ENCODE data around the gene CEBPG. TPM values are rescaled to one million over a fixed set of nuclear protein-coding genes. Genes with fewer than 3 reads are reported as not detected.
A peak's percentile ranks its signal among the peaks of the same experiment; 100 is the strongest.

Gene CEBPG
- total RNA-seq, 4 donors from 2014 or later: 22.4 to 66.7 (median 46.9) TPM

DNA sequence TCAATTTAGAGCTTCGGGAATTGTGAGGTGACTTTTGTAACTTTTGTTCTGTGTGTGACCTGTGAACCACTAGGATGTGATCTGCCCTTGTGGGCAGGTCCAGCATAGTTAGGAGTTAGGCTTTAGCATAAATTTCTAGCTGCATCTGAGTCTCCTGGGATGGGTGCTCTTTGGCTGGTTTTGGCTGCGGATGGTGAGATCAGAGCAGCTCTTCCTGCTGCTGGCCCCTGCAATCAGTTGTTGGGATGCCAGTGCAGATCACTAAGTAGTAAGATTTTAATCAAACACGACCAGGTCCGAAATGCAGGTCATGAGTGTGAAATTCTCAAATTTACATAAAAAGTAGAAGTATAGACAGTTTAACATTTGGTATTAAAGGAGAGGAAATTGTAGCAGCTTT is 8.5 kb downstream of the CEBPG start:
- H3K36me3 ChIP-seq: peaks cover 0 to 4% (median 0%) of the 10 kb centered on the region in 4 donors
- H3K4me3 ChIP-seq: no peak overlapping the region
- intact Hi-C loops (cut with DNase I; ENCODE audit: low total_unique reads): no loop called here
- no peak overlapping the region for H3K27ac ChIP-seq
- H3K4me1 ChIP-seq: peaks cover 8 to 22% (median 13%) of the 10 kb centered on the region in 4 donors
- no peak for DNase-seq
- TF ChIP-seq POLR2A (IDR thresholded peaks at IDR 0.05) (no peak), POLR2AphosphoS5 (IDR thresholded peaks at IDR 0.05) (no peak), EP300 (IDR thresholded peaks at IDR 0.05; ENCODE audit: low read depth) (no peak)
- TF ChIP-seq, protein P1, sequence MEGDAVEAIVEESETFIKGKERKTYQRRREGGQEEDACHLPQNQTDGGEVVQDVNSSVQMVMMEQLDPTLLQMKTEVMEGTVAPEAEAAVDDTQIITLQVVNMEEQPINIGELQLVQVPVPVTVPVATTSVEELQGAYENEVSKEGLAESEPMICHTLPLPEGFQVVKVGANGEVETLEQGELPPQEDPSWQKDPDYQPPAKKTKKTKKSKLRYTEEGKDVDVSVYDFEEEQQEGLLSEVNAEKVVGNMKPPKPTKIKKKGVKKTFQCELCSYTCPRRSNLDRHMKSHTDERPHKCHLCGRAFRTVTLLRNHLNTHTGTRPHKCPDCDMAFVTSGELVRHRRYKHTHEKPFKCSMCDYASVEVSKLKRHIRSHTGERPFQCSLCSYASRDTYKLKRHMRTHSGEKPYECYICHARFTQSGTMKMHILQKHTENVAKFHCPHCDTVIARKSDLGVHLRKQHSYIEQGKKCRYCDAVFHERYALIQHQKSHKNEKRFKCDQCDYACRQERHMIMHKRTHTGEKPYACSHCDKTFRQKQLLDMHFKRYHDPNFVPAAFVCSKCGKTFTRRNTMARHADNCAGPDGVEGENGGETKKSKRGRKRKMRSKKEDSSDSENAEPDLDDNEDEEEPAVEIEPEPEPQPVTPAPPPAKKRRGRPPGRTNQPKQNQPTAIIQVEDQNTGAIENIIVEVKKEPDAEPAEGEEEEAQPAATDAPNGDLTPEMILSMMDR (IDR thresholded peaks at IDR 0.05): no peak
- no peaks in the 10 kb centered on the region for H3K9me3 ChIP-seq
- in situ Hi-C loops (cut with MboI; ENCODE audit: low pct_ligation_motif_present in 1 of 4, low pct_unique_long_range_greater_than_20kb in 1 of 4, low sequenced_read_pairs in 3 of 4): no loop called here
- 80 to 100% methylated on average over 1 to 4 of the region's 4 CpGs for WGBS, 2 donors (ENCODE audit: low coverage in 1 of 2)
- H3K27me3 ChIP-seq: no peaks in the 10 kb centered on the region

DNA sequence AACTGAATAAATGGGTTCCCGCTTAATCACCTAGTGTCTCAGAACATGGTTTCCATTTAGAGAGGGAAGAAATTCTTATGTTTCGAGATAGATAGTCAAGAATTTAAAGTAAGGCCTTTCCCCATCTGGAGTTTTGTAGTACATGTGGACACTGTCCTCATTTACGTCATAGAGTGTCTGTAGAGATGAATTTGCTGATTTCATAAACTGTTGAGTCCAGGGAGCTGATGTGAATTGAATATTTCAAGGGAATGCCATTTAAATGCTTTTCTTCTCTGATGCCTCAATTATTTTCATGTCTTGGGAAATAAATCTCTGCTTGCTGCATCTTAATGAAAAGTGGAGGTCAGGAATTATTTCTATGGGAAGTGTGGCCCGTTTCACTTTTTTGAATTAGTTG is 9.5 kb downstream of the CEBPG start:
- WGBS, 2 donors (ENCODE audit: low coverage in 1 of 2): 84 to 91% methylated on average over 4 of the region's 4 CpGs
- no peak overlapping the region for H3K4me3 ChIP-seq
- peaks cover 0 to 4% (median 0%) of the 10 kb centered on the region in 4 donors for H3K36me3 ChIP-seq
- TF ChIP-seq EP300 (IDR thresholded peaks at IDR 0.05; ENCODE audit: low read depth) (no peak), POLR2A (IDR thresholded peaks at IDR 0.05) (no peak), POLR2AphosphoS5 (IDR thresholded peaks at IDR 0.05) (no peak)
- TF ChIP-seq, protein P1 (IDR thresholded peaks at IDR 0.05): no peak
- intact Hi-C loops (cut with DNase I; ENCODE audit: low total_unique reads) (no loop called here), in situ Hi-C loops (cut with MboI; ENCODE audit: low pct_ligation_motif_present in 1 of 4, low pct_unique_long_range_greater_than_20kb in 1 of 4, low sequenced_read_pairs in 3 of 4) (no loop called here)
- no peaks in the 10 kb centered on the region for H3K27me3 ChIP-seq
- no peak for DNase-seq
- no peak overlapping the region for H3K27ac ChIP-seq
- peaks cover 0 to 12% (median 5%) of the 10 kb centered on the region in 4 donors for H3K4me1 ChIP-seq
- no peaks in the 10 kb centered on the region for H3K9me3 ChIP-seq

DNA sequence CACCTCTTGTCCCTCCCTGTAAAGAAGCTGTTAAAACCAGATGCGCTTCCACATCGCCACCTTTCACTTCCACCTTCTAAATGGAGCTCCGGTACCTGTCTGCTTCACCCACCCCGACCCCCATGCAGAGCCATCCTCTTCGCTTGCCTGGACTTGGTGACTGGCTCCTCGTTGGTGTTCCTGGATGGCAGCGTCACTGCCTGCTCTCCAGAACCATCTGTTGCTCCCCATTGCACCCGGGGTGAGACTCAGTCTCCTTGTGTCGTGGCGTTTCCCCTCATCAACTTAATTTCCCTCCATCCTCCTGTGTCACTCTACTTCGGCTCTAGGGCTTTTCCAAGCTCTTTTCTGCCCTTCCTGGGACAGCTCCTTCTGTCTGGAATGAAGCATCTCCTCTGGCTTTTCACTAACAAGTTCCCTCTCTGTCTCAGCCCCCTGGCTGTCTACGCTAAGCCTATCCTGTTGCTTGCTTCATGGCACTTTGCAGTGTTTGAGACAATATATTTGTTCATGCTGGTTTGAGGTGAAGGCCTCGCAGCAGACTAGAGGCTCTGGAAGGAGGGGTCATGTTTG is 10.3 kb downstream of the CEBPG start:
- TF ChIP-seq POLR2A (IDR thresholded peaks at IDR 0.05) (no peak), EP300 (IDR thresholded peaks at IDR 0.05; ENCODE audit: low read depth) (no peak), POLR2AphosphoS5 (IDR thresholded peaks at IDR 0.05) (no peak)
- TF ChIP-seq, protein P1 (IDR thresholded peaks at IDR 0.05): no peak
- 92% methylated on average over 2 to 13 of the region's 13 CpGs for WGBS, 2 donors (ENCODE audit: low coverage in 1 of 2)
- H3K9me3 ChIP-seq: no peaks in the 10 kb centered on the region
- peaks cover 0 to 4% (median 0%) of the 10 kb centered on the region in 4 donors for H3K36me3 ChIP-seq
- no peak overlapping the region for H3K27ac ChIP-seq
- H3K4me3 ChIP-seq: no peak overlapping the region
- peaks cover 0 to 12% (median 5%) of the 10 kb centered on the region in 4 donors for H3K4me1 ChIP-seq
- intact Hi-C loops (cut with DNase I; ENCODE audit: low total_unique reads) (no loop called here), in situ Hi-C loops (cut with MboI; ENCODE audit: low pct_ligation_motif_present in 1 of 4, low pct_unique_long_range_greater_than_20kb in 1 of 4, low sequenced_read_pairs in 3 of 4) (no loop called here)
- no peaks in the 10 kb centered on the region for H3K27me3 ChIP-seq
- peak; percentile 2 for DNase-seq

DNA sequence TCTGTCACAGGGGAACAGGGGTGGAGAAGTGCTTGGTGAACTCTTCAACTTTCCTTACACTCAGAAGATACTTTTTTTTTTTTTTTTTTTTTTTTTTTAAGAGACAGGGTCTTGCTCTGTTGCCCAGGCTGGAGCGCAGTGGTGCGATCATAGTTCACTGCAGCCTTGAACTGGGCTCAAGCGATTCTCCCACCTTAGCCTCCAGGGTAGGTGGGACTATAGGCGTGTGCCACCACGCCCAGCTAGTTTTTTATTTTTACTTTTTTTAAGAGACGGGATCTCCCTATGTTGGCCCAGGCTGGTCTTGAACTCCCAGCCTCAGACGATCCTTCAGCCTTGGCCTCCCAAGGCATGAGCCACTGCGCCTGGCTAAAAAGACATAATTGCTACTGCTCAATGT is 11.5 kb downstream of the CEBPG start:
- H3K27ac ChIP-seq: no peak overlapping the region
- 86 to 97% methylated on average over 6 to 8 of the region's 8 CpGs for WGBS, 2 donors (ENCODE audit: low coverage in 1 of 2)
- intact Hi-C loops (cut with DNase I; ENCODE audit: low total_unique reads): no loop called here
- H3K9me3 ChIP-seq: no peaks in the 10 kb centered on the region
- DNase-seq: no peak
- TF ChIP-seq, protein P1 (IDR thresholded peaks at IDR 0.05): no peak
- TF ChIP-seq POLR2AphosphoS5 (IDR thresholded peaks at IDR 0.05) (no peak), EP300 (IDR thresholded peaks at IDR 0.05; ENCODE audit: low read depth) (no peak)
- no peaks in the 10 kb centered on the region for H3K27me3 ChIP-seq
- in situ Hi-C loops (cut with MboI; ENCODE audit: low pct_ligation_motif_present in 1 of 4, low pct_unique_long_range_greater_than_20kb in 1 of 4, low sequenced_read_pairs in 3 of 4): no loop called here
- H3K4me3 ChIP-seq: no peak overlapping the region
- H3K36me3 ChIP-seq: no peaks in the 10 kb centered on the region
- H3K4me1 ChIP-seq: peaks cover 10 to 24% (median 16%) of the 10 kb centered on the region in 4 donors

Data from transverse colon (tissue), 4 donors.